ENCODE results near the gene GLT6D1. TPM values are rescaled to one million over a fixed set of nuclear protein-coding genes. Genes with fewer than 3 reads are reported as not detected.
A peak's percentile ranks its signal among the peaks of the same experiment; 100 is the strongest.

GLT6D1 gene
- total RNA-seq, 4 donors from 2014 or later: not detected

- intact Hi-C loops (cut with DNase I; ENCODE audit: low total_unique reads): no loop called here
- H3K9me3 ChIP-seq: no peaks in the 10 kb centered on the region
These were observed 34.7 kb downstream of the GLT6D1 start for GRCh38 chr9:135604437-135605237.

DNA sequence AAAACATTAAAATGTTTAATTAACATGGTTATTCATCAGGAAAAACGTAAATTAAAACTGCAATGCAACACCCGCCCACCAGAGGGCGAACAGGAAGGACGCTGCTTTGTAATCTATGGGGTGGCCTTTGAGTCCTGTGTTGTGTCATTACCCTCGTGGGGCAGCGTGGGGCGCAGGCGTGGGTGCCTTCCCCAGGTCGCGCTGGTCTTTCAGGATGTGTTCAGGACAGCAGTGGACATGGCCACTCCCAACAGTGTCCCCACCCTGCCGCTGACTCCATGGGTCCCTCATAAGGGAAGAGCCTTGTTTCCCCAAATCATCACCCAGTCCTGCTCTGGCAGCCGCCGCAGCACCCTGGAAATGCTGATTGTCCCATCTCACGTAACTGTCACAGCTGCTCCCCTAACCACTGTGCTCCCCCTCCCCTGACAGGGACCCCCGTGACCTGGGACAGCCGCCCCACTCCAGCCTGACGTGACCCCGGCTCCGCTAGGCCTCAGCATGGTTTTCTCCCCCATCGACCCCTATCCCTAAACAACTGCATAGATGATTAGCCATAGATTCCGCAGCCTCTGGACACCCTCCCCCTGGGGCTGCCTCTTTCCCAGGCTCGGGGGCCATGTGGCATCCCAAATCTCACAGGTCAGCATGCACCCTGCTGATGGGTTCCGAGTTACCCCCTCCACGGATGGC is 36.4 kb downstream of the GLT6D1 start:
- Histone ChIP-seq H3K4me1 (no peaks in the 10 kb centered on the region), H3K9me3 (no peaks in the 10 kb centered on the region), H3K27me3 (peaks cover 13% of the 10 kb centered on the region), H3K36me3 (no peaks in the 10 kb centered on the region), H3K4me3 (no peak overlapping the region), H3K27ac (no peak overlapping the region)
- peak; percentile 47 for DNase-seq
- intact Hi-C loops (cut with DNase I; ENCODE audit: low total_unique reads) (loop anchor here (1.0 kb wide), 1 partner anchor 36 kb away; the partner anchor contains the start of gene GLT6D1), in situ Hi-C loops (cut with MboI; ENCODE audit: low pct_ligation_motif_present in 1 of 4, low pct_unique_long_range_greater_than_20kb in 1 of 4, low sequenced_read_pairs in 3 of 4) (no loop called here)
- WGBS, 2 donors (ENCODE audit: low coverage in 1 of 2): 41 to 47% methylated on average over 17 to 24 of the region's 24 CpGs
- no peak for TF ChIP-seq POLR2AphosphoS5 (IDR thresholded peaks at IDR 0.05)
- peak; percentile 56 to 84 (median 66) for TF ChIP-seq CTCF (IDR thresholded peaks at IDR 0.05)

More at GRCh38 chr9:135604437-135605237, 34.7 kb downstream of the GLT6D1 start:
- H3K27me3 ChIP-seq: peaks cover 13% of the 10 kb centered on the region
- 63% methylated on average over 29 of the region's 31 CpGs; no CpG with 5 or more reads in 1 of the 2 donors for WGBS, 2 donors (ENCODE audit: low coverage in 1 of 2)
- TF ChIP-seq POLR2AphosphoS5 (IDR thresholded peaks at IDR 0.05) (no peak), EP300 (IDR thresholded peaks at IDR 0.05; ENCODE audit: low read depth) (no peak), CTCF (IDR thresholded peaks at IDR 0.05) (no peak), POLR2A (IDR thresholded peaks at IDR 0.05) (no peak)
- DNase-seq: no peak
- in situ Hi-C loops (cut with MboI; ENCODE audit: low pct_ligation_motif_present in 1 of 4, low pct_unique_long_range_greater_than_20kb in 1 of 4, low sequenced_read_pairs in 3 of 4): no loop called here
- H3K36me3 ChIP-seq: no peaks in the 10 kb centered on the region
- H3K27ac ChIP-seq: no peak overlapping the region
- H3K4me1 ChIP-seq: no peaks in the 10 kb centered on the region
- no peak overlapping the region for H3K4me3 ChIP-seq

GRCh38 chr9:135601988-135602387 is 37.4 kb downstream of the GLT6D1 start:
- DNase-seq: no peak
- in situ Hi-C loops (cut with MboI; ENCODE audit: low pct_ligation_motif_present in 1 of 4, low pct_unique_long_range_greater_than_20kb in 1 of 4, low sequenced_read_pairs in 3 of 4): no loop called here
- intact Hi-C loops (cut with DNase I; ENCODE audit: low total_unique reads): no loop called here
- Histone ChIP-seq H3K27ac (no peak overlapping the region), H3K36me3 (no peaks in the 10 kb centered on the region), H3K4me1 (no peaks in the 10 kb centered on the region), H3K9me3 (no peaks in the 10 kb centered on the region), H3K27me3 (peaks cover 21% of the 10 kb centered on the region), H3K4me3 (no peak overlapping the region)
- TF ChIP-seq CTCF (IDR thresholded peaks at IDR 0.05) (no peak), POLR2AphosphoS5 (IDR thresholded peaks at IDR 0.05) (no peak), POLR2A (IDR thresholded peaks at IDR 0.05) (no peak), EP300 (IDR thresholded peaks at IDR 0.05; ENCODE audit: low read depth) (no peak)
- 79 to 100% methylated on average over 5 to 8 of the region's 8 CpGs for WGBS, 2 donors (ENCODE audit: low coverage in 1 of 2)

GRCh38 chr9:135600296-135600817 is 39.0 kb downstream of the GLT6D1 start:
- peaks cover 30% of the 10 kb centered on the region for H3K27me3 ChIP-seq
- no peaks in the 10 kb centered on the region for H3K36me3 ChIP-seq
- no peak overlapping the region for H3K27ac ChIP-seq
- TF ChIP-seq POLR2AphosphoS5 (IDR thresholded peaks at IDR 0.05) (no peak), CTCF (IDR thresholded peaks at IDR 0.05) (no peak), POLR2A (IDR thresholded peaks at IDR 0.05) (no peak), EP300 (IDR thresholded peaks at IDR 0.05; ENCODE audit: low read depth) (no peak)
- H3K4me3 ChIP-seq: no peak overlapping the region
- no peaks in the 10 kb centered on the region for H3K9me3 ChIP-seq
- no peak for DNase-seq
- intact Hi-C loops (cut with DNase I; ENCODE audit: low total_unique reads): no loop called here
- 52 to 65% methylated on average over 4 to 5 of the region's 5 CpGs for WGBS, 2 donors (ENCODE audit: low coverage in 1 of 2)
- in situ Hi-C loops (cut with MboI; ENCODE audit: low pct_ligation_motif_present in 1 of 4, low pct_unique_long_range_greater_than_20kb in 1 of 4, low sequenced_read_pairs in 3 of 4): no loop called here
- H3K4me1 ChIP-seq: no peaks in the 10 kb centered on the region

Measured in transverse colon (tissue), 4 donors.